ENCODE measurements around the gene OR52E6. TPM values are rescaled to one million over a fixed set of nuclear protein-coding genes. Genes with fewer than 3 reads are reported as not detected.

OR52E6 gene
- total RNA-seq, 1 donor from 2014 or later = not detected

GRCh38 chr11:5880329-5880728, 38.6 kb upstream of the OR52E6 start, which contains the start of gene OR52E4:
TSS of gene OR52E4 (plus strand) at chr11:5880629. CDS start at chr11:5884293, 3,664 bp downstream.
- H3K9me3 Mint-ChIP-seq (ENCODE audit: unreplicated experiment) = no peaks in the 10 kb centered on the region

GRCh38 chr11:5878564-5878963, 36.9 kb upstream of the OR52E6 start:
- Mint-ChIP-seq H3K4me3 (ENCODE audit: unreplicated experiment) (no peak overlapping the region), H3K27ac (ENCODE audit: unreplicated experiment) (no peak overlapping the region), H3K4me1 (ENCODE audit: unreplicated experiment) (peaks cover 4% of the 10 kb centered on the region), H3K27me3 (ENCODE audit: unreplicated experiment) (no peaks in the 10 kb centered on the region), H3K9me3 (ENCODE audit: unreplicated experiment) (no peaks in the 10 kb centered on the region), H3K36me3 (ENCODE audit: low read depth, unreplicated experiment) (no peaks in the 10 kb centered on the region)
- no peak for TF ChIP-seq CTCF (IDR thresholded peaks at IDR 0.05; ENCODE audit: unreplicated experiment)
- no peak for DNase-seq (ENCODE audit: low spot score)

More at GRCh38 chr11:5880329-5880728, 38.6 kb upstream of the OR52E6 start, which contains the start of gene OR52E4:
- Mint-ChIP-seq H3K4me1 (ENCODE audit: unreplicated experiment) (peaks cover 4% of the 10 kb centered on the region), H3K4me3 (ENCODE audit: unreplicated experiment) (no peak within 1 kb of the TSS), H3K36me3 (ENCODE audit: low read depth, unreplicated experiment) (no peaks in the 10 kb centered on the region), H3K27ac (ENCODE audit: unreplicated experiment) (no peak within 1 kb of the TSS), H3K27me3 (ENCODE audit: unreplicated experiment) (no peaks in the 10 kb centered on the region)
- no peak for DNase-seq (ENCODE audit: low spot score)
- TF ChIP-seq CTCF (IDR thresholded peaks at IDR 0.05; ENCODE audit: unreplicated experiment) = no peak

GRCh38 chr11:5865826-5866225, 24.1 kb upstream of the OR52E6 start:
- no peak for DNase-seq (ENCODE audit: low spot score)
- Mint-ChIP-seq H3K9me3 (ENCODE audit: unreplicated experiment) (no peaks in the 10 kb centered on the region), H3K4me1 (ENCODE audit: unreplicated experiment) (no peaks in the 10 kb centered on the region), H3K4me3 (ENCODE audit: unreplicated experiment) (no peak overlapping the region), H3K36me3 (ENCODE audit: low read depth, unreplicated experiment) (no peaks in the 10 kb centered on the region), H3K27ac (ENCODE audit: unreplicated experiment) (no peak overlapping the region), H3K27me3 (ENCODE audit: unreplicated experiment) (peaks cover 1% of the 10 kb centered on the region)
- TF ChIP-seq CTCF (IDR thresholded peaks at IDR 0.05; ENCODE audit: unreplicated experiment) = no peak

- Mint-ChIP-seq H3K27ac (ENCODE audit: unreplicated experiment) (no peak within 1 kb of the TSS), H3K27me3 (ENCODE audit: unreplicated experiment) (no peaks in the 10 kb centered on the region), H3K9me3 (ENCODE audit: unreplicated experiment) (no peaks in the 10 kb centered on the region), H3K36me3 (ENCODE audit: low read depth, unreplicated experiment) (peaks cover 5% of the 10 kb centered on the region), H3K4me1 (ENCODE audit: unreplicated experiment) (no peaks in the 10 kb centered on the region), H3K4me3 (ENCODE audit: unreplicated experiment) (no peak within 1 kb of the TSS)
- no peak for TF ChIP-seq CTCF (IDR thresholded peaks at IDR 0.05; ENCODE audit: unreplicated experiment)
- no peak for DNase-seq (ENCODE audit: low spot score)
These were observed 15.9 kb upstream of the OR52E6 start, which contains the start of gene OR52E8 for GRCh38 chr11:5857590-5857989. TSS of gene OR52E8 (minus strand) at chr11:5857690. CDS start at chr11:5857690, 0 bp downstream.

- no peaks in the 10 kb centered on the region for H3K27me3 Mint-ChIP-seq (ENCODE audit: unreplicated experiment)
- H3K4me3 Mint-ChIP-seq (ENCODE audit: unreplicated experiment) = no peak overlapping the region
- H3K27ac Mint-ChIP-seq (ENCODE audit: unreplicated experiment) = no peak overlapping the region
- peaks cover 5% of the 10 kb centered on the region for H3K36me3 Mint-ChIP-seq (ENCODE audit: low read depth, unreplicated experiment)
- no peak for DNase-seq (ENCODE audit: low spot score)
- no peaks in the 10 kb centered on the region for H3K9me3 Mint-ChIP-seq (ENCODE audit: unreplicated experiment)
- H3K4me1 Mint-ChIP-seq (ENCODE audit: unreplicated experiment) = no peaks in the 10 kb centered on the region
- no peak for TF ChIP-seq CTCF (IDR thresholded peaks at IDR 0.05; ENCODE audit: unreplicated experiment)
These were observed 9.3 kb upstream of the OR52E6 start for GRCh38 chr11:5851002-5851401.

Measured in endothelial cell (in vitro differentiated cells).